ENCODE measurements around the gene HCN1. TPM values are rescaled to one million over a fixed set of nuclear protein-coding genes. Genes with fewer than 3 reads are reported as not detected.

The HCN1 gene
- 5.6 and 11.3 TPM in 2 replicates for total RNA-seq
- polyA plus RNA-seq = 5.9 and 15.6 TPM in 2 replicates

DNA sequence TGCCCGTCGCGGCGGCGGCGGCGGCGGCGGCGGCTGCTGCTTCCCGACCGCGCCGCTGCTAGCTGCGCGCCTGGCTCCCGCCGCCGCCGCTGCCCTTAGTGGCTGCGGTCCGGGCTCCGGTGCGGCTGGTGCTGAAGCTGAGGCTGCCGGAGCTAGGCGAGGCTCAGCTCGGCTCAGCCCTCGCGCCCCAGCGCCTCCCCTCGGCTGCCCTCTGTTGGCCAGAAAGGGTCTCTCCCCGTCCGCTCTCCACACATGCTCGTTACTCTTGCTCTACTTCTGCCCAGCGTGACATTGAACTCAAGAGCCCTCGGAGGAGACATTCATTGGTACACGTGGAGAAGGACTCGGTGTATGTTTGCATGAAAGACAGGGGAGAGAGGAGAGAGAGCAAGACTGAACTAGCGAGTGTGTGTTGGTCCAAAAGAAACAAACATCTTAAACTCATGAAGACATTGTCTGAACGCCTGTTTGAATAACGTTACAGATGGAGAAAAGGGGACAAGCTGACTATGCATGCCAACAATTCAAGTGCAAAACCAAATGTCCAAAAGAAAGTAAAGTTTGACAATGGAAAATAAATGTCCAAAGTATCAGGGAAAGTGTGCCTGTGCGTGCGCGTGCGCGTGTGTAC is at the start of gene HCN1:
HCN1 (minus strand) TSS at position 175 of the 631 bp plus-strand sequence.
- TF ChIP-seq CTCF (IDR thresholded peaks at IDR 0.05; ENCODE audit: low read depth, low read length) = peak; percentile 66
- H3K9me3 ChIP-seq (ENCODE audit: low read depth) = no peaks in the 10 kb centered on the region
- H3K36me3 ChIP-seq = no peaks in the 10 kb centered on the region
- no peaks in the 10 kb centered on the region for H3K27me3 ChIP-seq
- peak; percentile 74 to 96 for DNase-seq (ENCODE audit: low read depth in 1 of 2, low spot score in 1 of 2)
- H3K4me1 ChIP-seq (ENCODE audit: low read depth) = peaks cover 33% of the 10 kb centered on the region
- peak within 1 kb of the TSS; percentile 91 for H3K4me3 ChIP-seq
- H3K27ac ChIP-seq = no peak within 1 kb of the TSS

- peaks cover 6% of the 10 kb centered on the region for H3K4me1 ChIP-seq (ENCODE audit: low read depth)
- peak overlapping the region; percentile 54 for H3K27ac ChIP-seq
- no peak for TF ChIP-seq CTCF (IDR thresholded peaks at IDR 0.05; ENCODE audit: low read depth, low read length)
- H3K27me3 ChIP-seq = no peaks in the 10 kb centered on the region
- no peaks in the 10 kb centered on the region for H3K36me3 ChIP-seq
- no peak overlapping the region for H3K4me3 ChIP-seq
- peak in 1 of 2 donors; percentile 61 for DNase-seq (ENCODE audit: low read depth in 1 of 2, low spot score in 1 of 2)
- no peaks in the 10 kb centered on the region for H3K9me3 ChIP-seq (ENCODE audit: low read depth)
These were observed 44.9 kb upstream of the HCN1 start for GRCh38 chr5:45741110-45741509.

DNA sequence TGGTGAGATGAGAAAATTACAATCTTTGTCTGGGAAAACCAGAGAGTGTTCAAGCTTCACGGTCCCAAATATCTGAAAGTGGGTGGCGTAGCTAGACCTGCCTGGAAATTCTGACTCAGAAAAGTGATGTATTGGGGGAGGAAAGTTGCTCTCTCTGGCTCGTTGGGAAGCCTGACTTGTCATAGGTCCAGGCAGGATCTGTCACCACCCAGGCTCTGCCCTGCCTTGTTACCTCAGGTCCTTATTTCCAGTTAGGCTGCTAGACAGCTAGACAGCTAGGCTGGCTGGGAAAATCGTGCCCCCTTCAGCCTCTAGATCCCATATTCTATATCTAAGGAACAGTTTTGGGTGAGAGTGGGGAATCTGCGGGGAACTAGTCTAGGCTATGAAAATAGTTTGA is 41.0 kb upstream of the HCN1 start:
- no peak for DNase-seq (ENCODE audit: low read depth in 1 of 2, low spot score in 1 of 2)
- Histone ChIP-seq H3K4me3 (no peak overlapping the region), H3K36me3 (no peaks in the 10 kb centered on the region), H3K4me1 (ENCODE audit: low read depth) (peaks cover 6% of the 10 kb centered on the region), H3K9me3 (ENCODE audit: low read depth) (no peaks in the 10 kb centered on the region), H3K27me3 (no peaks in the 10 kb centered on the region), H3K27ac (no peak overlapping the region)
- TF ChIP-seq CTCF (IDR thresholded peaks at IDR 0.05; ENCODE audit: low read depth, low read length) = no peak

DNA sequence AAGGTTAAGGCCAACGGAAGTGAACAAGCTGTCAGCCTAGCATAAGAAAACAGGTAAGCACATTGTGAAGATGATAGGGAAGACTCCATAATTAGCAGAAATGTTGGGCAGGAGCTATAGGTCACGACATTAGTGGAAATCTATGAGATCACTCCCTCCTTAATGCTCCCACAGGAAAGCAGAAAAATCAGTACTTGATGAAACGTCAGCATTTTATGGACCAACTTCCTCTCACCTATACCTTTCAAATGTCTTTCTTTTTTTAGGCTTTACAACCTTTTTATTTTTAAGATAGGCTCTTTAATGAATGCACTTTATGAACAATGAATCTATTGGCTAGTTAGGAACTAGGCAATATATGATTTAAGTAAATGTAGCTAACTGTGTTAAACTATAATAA is 29.4 kb upstream of the HCN1 start:
- H3K36me3 ChIP-seq = no peaks in the 10 kb centered on the region
- no peaks in the 10 kb centered on the region for H3K9me3 ChIP-seq (ENCODE audit: low read depth)
- no peak overlapping the region for H3K27ac ChIP-seq
- H3K27me3 ChIP-seq = no peaks in the 10 kb centered on the region
- TF ChIP-seq CTCF (IDR thresholded peaks at IDR 0.05; ENCODE audit: low read depth, low read length) = no peak
- H3K4me1 ChIP-seq (ENCODE audit: low read depth) = peaks cover 8% of the 10 kb centered on the region
- no peak for DNase-seq (ENCODE audit: low read depth in 1 of 2, low spot score in 1 of 2)
- H3K4me3 ChIP-seq = no peak overlapping the region

DNA sequence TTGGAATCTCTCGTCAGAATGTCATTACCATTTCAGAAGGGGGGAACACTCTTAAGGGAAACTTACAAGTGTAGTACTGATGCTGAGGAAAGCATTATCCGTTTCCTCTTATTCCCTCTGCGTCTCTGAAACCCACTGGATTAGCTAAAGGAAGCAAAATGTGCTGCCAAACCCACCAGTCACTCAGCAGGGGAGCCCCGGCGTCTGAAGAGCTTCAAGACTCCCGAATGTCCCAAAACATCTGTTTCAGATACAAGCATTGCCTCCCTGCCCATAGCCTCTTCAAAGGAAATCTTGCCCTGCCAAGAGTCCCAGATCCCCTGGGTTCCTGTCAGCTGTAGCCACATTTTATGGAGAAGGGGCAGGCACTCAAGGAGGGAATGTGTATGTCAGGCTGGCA is 1.0 kb upstream of the HCN1 start:
- no peak for DNase-seq (ENCODE audit: low read depth in 1 of 2, low spot score in 1 of 2)
- no peak for TF ChIP-seq CTCF (IDR thresholded peaks at IDR 0.05; ENCODE audit: low read depth, low read length)
- no peak overlapping the region for H3K4me3 ChIP-seq

More for the DNA sequence above, 1.0 kb upstream of the HCN1 start:
- Histone ChIP-seq H3K4me1 (ENCODE audit: low read depth) (peaks cover 33% of the 10 kb centered on the region), H3K27me3 (no peaks in the 10 kb centered on the region), H3K27ac (no peak overlapping the region), H3K36me3 (no peaks in the 10 kb centered on the region), H3K9me3 (ENCODE audit: low read depth) (no peaks in the 10 kb centered on the region)
